Measurements from ENCODE around the gene MEN1. TPM values are rescaled to one million over a fixed set of nuclear protein-coding genes. Genes with fewer than 3 reads are reported as not detected.
A peak's percentile ranks its signal among the peaks of the same experiment; 100 is the strongest.

MEN1 gene
- total and polyA plus RNA-seq, 9 of the 15 experiments (the other 6 are each of a cell fraction or from before 2014, with no cell fraction given), result 3.4 to 57.2 (median 19.3) TPM

DNA sequence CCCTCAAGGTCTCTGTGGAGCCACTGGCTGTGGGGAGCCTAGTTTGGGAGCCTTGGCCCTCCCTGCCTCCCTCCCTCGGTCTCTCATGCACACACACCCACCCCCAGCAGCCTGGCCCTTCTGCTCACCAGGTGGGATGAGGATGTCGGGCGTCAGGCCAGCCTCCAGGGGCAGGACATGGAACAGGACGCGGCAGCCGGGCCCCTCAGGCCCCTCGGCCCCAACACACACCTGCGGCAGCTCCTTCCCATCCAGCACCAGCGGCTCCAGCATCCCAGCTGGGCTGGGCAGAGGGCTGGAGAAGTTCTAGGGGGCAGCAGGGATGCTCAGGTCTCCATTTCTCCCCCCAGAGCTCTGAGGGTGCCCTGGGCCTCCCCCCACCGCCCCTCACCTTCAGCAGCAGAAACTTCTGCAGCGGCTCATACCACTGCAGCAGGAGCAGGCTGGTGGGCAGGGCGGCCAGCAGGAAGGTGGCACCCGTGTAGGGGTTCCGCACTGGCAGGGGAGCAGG, 18.5 kb downstream of the MEN1 start:
- Histone ChIP-seq H3K4me3 (no peak overlapping the region), H3K27me3 (ENCODE audit: control insufficient read depth in 2 of 2, insufficient read depth in 2 of 2, low read length in 2 of 2) (no peaks in the 10 kb centered on the region), H3K9me3 (replicated peaks; ENCODE audit: control insufficient read depth, insufficient read depth, low read depth, low read length) (no peaks in the 10 kb centered on the region), H3K9me1 (ENCODE audit: control insufficient read depth, insufficient read depth, low read length) (no peaks in the 10 kb centered on the region), H3K4me2 (ENCODE audit: insufficient read depth, low read length) (no peak overlapping the region), H3K36me3 (ENCODE audit: control insufficient read depth, insufficient read depth, low read length) (no peaks in the 10 kb centered on the region), H3K9ac (ENCODE audit: insufficient read depth in 1 of 2, low read depth in 2 of 2, low read length in 2 of 2) (peak overlapping the region in 1 of 2 experiments; percentile 3; a peak in 2 of 4 replicates), H3K4me1 (replicated peaks in 1 of 2; ENCODE audit: control insufficient read depth in 2 of 2, insufficient read depth in 2 of 2, low read length in 2 of 2) (peaks cover 3 to 29% of the 10 kb centered on the region in 2 experiments; a peak in 4 of 5 replicates), H3K27ac (ENCODE audit: extremely low read depth, low read depth, low read length) (no peak overlapping the region), H2AFZ (ENCODE audit: low read depth, low read length) (no peak overlapping the region), H3K79me2 (ENCODE audit: control insufficient read depth, insufficient read depth, low read length) (no peaks in the 10 kb centered on the region), H4K20me1 (replicated peaks; ENCODE audit: control insufficient read depth, insufficient read depth, low read length) (no peaks in the 10 kb centered on the region)
- TF ChIP-seq PRPF4 (IDR thresholded peaks at IDR 0.05; ENCODE audit: insufficient read depth, low read depth, low read length, poor library complexity, severe bottlenecking) (no peak), EP400 (IDR thresholded peaks at IDR 0.05) (no peak), ZBTB1 (CRISPR knock-in tag; IDR thresholded peaks at IDR 0.05; ENCODE audit: borderline replicate concordance, low read depth) (no peak)
- TF ChIP-seq, protein P1, sequence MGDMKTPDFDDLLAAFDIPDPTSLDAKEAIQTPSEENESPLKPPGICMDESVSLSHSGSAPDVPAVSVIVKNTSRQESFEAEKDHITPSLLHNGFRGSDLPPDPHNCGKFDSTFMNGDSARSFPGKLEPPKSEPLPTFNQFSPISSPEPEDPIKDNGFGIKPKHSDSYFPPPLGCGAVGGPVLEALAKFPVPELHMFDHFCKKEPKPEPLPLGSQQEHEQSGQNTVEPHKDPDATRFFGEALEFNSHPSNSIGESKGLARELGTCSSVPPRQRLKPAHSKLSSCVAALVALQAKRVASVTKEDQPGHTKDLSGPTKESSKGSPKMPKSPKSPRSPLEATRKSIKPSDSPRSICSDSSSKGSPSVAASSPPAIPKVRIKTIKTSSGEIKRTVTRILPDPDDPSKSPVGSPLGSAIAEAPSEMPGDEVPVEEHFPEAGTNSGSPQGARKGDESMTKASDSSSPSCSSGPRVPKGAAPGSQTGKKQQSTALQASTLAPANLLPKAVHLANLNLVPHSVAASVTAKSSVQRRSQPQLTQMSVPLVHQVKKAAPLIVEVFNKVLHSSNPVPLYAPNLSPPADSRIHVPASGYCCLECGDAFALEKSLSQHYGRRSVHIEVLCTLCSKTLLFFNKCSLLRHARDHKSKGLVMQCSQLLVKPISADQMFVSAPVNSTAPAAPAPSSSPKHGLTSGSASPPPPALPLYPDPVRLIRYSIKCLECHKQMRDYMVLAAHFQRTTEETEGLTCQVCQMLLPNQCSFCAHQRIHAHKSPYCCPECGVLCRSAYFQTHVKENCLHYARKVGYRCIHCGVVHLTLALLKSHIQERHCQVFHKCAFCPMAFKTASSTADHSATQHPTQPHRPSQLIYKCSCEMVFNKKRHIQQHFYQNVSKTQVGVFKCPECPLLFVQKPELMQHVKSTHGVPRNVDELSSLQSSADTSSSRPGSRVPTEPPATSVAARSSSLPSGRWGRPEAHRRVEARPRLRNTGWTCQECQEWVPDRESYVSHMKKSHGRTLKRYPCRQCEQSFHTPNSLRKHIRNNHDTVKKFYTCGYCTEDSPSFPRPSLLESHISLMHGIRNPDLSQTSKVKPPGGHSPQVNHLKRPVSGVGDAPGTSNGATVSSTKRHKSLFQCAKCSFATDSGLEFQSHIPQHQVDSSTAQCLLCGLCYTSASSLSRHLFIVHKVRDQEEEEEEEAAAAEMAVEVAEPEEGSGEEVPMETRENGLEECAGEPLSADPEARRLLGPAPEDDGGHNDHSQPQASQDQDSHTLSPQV (IDR thresholded peaks at IDR 0.05), result no peak
- intact Hi-C loops (cut with micrococcal nuclease), result no loop called here
- no TSS peak for BruUV-seq (replicated peaks)
- CTCF ChIA-PET (ENCODE audit: low intra/inter-chr PET ratio), result no interaction called here
- WGBS (ENCODE audit: insufficient coverage, low coverage, missing lambda C conversion rate), result 65% methylated on average over 9 of the region's 14 CpGs
- DNase-seq (ENCODE audit: extremely low read depth in 1 of 4, low spot score in 3 of 4) (no peak), FAIRE-seq (no peak), ATAC-seq (no peak)
- in situ Hi-C loops (cut with MboI), result no loop called here
- POLR2A ChIA-PET, result interaction anchor here (0.6 to 1.9 kb wide), 3 partner anchors 8 to 204 kb away, joined by 3 to 9 read pairs (median 3); no protein-coding TSS in a partner anchor
